Measurements from ENCODE around the gene MARK2.

MARK2 gene

DNA sequence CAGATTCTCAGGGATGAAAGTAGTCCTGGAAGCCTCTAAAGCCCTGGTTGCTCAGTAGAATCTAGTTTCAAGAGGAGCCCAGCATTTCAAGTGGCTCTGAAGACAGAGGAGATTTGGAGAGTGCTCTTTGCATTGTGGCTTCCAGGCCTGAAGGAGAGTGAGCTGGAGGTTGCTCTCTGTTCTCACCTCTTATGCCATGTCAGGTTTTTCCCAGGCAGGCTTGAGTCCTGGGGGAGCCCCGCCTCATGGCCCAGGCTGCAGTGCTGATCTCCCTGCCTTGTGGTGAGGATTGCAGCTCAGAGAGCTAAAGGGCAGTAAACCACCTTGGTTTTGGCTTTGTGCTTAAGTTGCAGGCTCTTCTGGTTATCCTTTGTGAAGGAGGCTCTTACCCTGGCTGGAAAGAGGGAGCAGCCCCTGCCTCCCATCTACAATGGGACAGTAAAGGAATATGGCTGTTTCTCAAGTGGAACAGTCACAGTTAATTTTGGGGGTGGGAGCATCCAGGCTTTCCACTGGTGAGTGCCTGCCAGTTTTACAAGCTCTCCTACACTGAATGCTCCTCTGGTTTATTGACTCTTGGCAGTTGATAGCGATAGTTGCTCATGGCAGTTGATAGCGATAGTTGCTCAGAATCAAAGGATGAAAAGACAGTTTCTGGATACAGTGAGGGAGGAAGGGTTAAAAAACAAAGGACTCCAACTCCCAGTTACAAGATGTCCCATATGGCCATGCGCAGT, 45.5 kb downstream of the MARK2 start:
- no peak overlapping the region for H3K4me2 ChIP-seq (ENCODE audit: low read depth, low read length, poor library complexity, severe bottlenecking)
- H3K9me3 ChIP-seq (ENCODE audit: insufficient read depth, low read depth, low read length), result no peaks in the 10 kb centered on the region
- H3K9me2 ChIP-seq (replicated peaks; ENCODE audit: low read depth, low read length), result no peaks in the 10 kb centered on the region
- no peak overlapping the region for H3K4me3 ChIP-seq (ENCODE audit: low read length, poor library complexity, severe bottlenecking)
- H3K9ac ChIP-seq (ENCODE audit: low read depth, low read length, poor library complexity, severe bottlenecking), result no peak overlapping the region
- peaks cover 33% of the 10 kb centered on the region for H3K4me1 ChIP-seq (ENCODE audit: insufficient read depth, low read length, poor library complexity, severe bottlenecking)
- H3K27me3 ChIP-seq (ENCODE audit: insufficient read depth, low read length, poor library complexity, severe bottlenecking), result no peaks in the 10 kb centered on the region
- no peak overlapping the region for H2AFZ ChIP-seq (ENCODE audit: low read length)
- peaks cover 1% of the 10 kb centered on the region; the same call in 1 of the 2 replicates for H3K36me3 ChIP-seq (ENCODE audit: insufficient read depth, low read length)
- H4K20me1 ChIP-seq (ENCODE audit: insufficient read depth, low read length, poor library complexity, severe bottlenecking), result peaks cover 46% of the 10 kb centered on the region
- TF ChIP-seq CTCF (conservative IDR thresholded peaks at IDR 0.05; ENCODE audit: low read length) (no peak), EZH2phosphoT487 (IDR thresholded peaks at IDR 0.05; ENCODE audit: borderline replicate concordance) (no peak)
- H3K79me2 ChIP-seq (ENCODE audit: insufficient read depth, low read length), result peaks cover 83% of the 10 kb centered on the region
- H3F3A ChIP-seq (ENCODE audit: low read depth), result no peaks in the 10 kb centered on the region

DNA sequence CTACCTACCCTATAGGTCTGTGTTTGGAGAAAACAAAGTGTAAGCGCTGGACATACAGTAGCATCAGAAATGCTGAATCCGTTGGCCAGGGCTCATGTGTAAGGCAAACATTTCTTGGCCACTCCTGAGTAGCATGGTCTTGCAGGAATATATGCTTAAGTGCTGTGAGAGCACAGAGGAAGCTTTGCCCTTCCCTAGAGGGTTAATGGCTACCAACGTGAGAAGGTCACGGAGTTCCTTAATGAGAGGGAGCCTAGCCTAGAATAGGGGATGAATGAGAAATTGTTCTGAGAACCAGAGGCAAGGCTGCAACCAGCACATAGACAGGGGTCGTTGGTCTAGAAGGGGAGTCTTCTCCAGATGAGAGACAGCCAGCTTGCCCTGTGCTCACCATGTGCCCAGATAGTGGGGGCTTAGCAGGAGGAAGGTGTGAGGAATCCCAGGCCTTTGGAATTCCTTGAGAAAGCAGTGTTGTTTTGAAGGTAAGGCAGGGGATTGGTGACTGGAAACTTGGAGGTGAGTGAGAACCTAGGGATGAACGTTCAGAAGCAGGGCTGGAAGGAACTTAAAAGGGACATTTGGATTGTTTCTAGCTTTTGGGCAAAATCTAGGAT, 48.6 kb downstream of the MARK2 start:
- Histone ChIP-seq H3K4me3 (ENCODE audit: low read length, poor library complexity, severe bottlenecking) (no peak overlapping the region), H3K4me2 (ENCODE audit: low read depth, low read length, poor library complexity, severe bottlenecking) (peak overlapping the region; percentile 55), H3K4me1 (ENCODE audit: insufficient read depth, low read length, poor library complexity, severe bottlenecking) (peaks cover 26% of the 10 kb centered on the region), H3K36me3 (ENCODE audit: insufficient read depth, low read length) (no peaks in the 10 kb centered on the region; the same call in 1 of the 2 replicates), H3K9me3 (ENCODE audit: insufficient read depth, low read depth, low read length) (no peaks in the 10 kb centered on the region), H3K79me2 (ENCODE audit: insufficient read depth, low read length) (peaks cover 87% of the 10 kb centered on the region; the same call in 1 of the 2 replicates), H3F3A (ENCODE audit: low read depth) (no peaks in the 10 kb centered on the region), H3K9me2 (replicated peaks; ENCODE audit: low read depth, low read length) (no peaks in the 10 kb centered on the region), H3K27me3 (ENCODE audit: insufficient read depth, low read length, poor library complexity, severe bottlenecking) (no peaks in the 10 kb centered on the region), H2AFZ (ENCODE audit: low read length) (no peak overlapping the region), H3K9ac (ENCODE audit: low read depth, low read length, poor library complexity, severe bottlenecking) (no peak overlapping the region), H4K20me1 (ENCODE audit: insufficient read depth, low read length, poor library complexity, severe bottlenecking) (peaks cover 57% of the 10 kb centered on the region)
- TF ChIP-seq EZH2phosphoT487 (IDR thresholded peaks at IDR 0.05; ENCODE audit: borderline replicate concordance), result no peak
- no peak for TF ChIP-seq CTCF (conservative IDR thresholded peaks at IDR 0.05; ENCODE audit: low read length)

GRCh38 chr11:63888170-63889086, 49.5 kb downstream of the MARK2 start:
- Histone ChIP-seq H3K27me3 (ENCODE audit: insufficient read depth, low read length, poor library complexity, severe bottlenecking) (no peaks in the 10 kb centered on the region), H3F3A (ENCODE audit: low read depth) (no peaks in the 10 kb centered on the region), H4K20me1 (ENCODE audit: insufficient read depth, low read length, poor library complexity, severe bottlenecking) (peaks cover 52% of the 10 kb centered on the region), H3K79me2 (ENCODE audit: insufficient read depth, low read length) (peaks cover 87% of the 10 kb centered on the region), H3K9me3 (ENCODE audit: insufficient read depth, low read depth, low read length) (no peaks in the 10 kb centered on the region), H3K9me2 (replicated peaks; ENCODE audit: low read depth, low read length) (no peaks in the 10 kb centered on the region), H2AFZ (ENCODE audit: low read length) (no peak overlapping the region), H3K4me2 (ENCODE audit: low read depth, low read length, poor library complexity, severe bottlenecking) (peak overlapping the region; percentile 55), H3K36me3 (ENCODE audit: insufficient read depth, low read length) (peaks cover under 1% of the 10 kb centered on the region; the same call in 1 of the 2 replicates), H3K4me3 (ENCODE audit: low read length, poor library complexity, severe bottlenecking) (peak overlapping the region; percentile 21), H3K9ac (ENCODE audit: low read depth, low read length, poor library complexity, severe bottlenecking) (peak overlapping the region; percentile 41), H3K4me1 (ENCODE audit: insufficient read depth, low read length, poor library complexity, severe bottlenecking) (peaks cover 20% of the 10 kb centered on the region)
- TF ChIP-seq EZH2phosphoT487 (IDR thresholded peaks at IDR 0.05; ENCODE audit: borderline replicate concordance) (no peak), CTCF (conservative IDR thresholded peaks at IDR 0.05; ENCODE audit: low read length) (no peak)
